ENCODE data around the gene CACHD1. TPM values are rescaled to one million over a fixed set of nuclear protein-coding genes. Genes with fewer than 3 reads are reported as not detected.

Gene CACHD1
- 10 to 100 TPM in 2 of 4 donors, 1 to 10 TPM in 2; 7.7 to 20.1 (median 9.8) TPM for total RNA-seq

DNA sequence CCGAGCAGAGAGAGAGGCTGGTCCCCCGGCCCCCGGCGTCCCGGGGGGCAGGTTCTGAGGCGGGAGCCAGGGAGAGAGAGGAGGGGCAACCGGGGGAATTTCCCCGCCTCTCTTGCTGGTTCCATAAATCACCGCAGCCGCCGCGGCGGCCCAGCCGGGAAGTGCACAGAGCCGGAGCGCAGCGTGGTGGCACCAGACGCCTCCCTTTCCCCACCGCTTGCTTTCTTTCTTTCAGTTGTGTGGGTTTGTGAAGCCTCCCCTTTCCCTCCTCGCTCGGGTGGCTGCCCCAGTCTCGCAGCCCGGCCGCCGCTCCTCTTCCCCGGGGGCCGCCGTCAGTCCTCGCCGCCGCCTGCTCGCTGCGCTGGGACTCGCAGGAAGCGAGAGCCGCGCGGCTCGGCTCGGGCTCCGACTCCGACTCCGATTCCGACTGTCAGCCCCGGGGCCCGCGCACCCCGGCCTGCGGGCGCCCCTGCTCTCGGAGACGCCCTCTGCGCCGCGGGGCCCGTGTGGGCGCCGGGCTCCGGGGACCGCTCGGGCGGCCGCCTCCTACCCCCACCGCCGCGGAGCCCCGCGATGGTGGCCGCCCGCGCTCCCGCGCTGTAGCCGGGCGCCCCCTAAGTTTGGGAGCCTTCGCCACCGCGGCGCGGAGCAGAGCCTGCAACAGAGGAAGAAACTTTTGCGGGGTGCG is at the start of gene CACHD1:
CACHD1 (plus strand) TSS at position 153 of the 688 bp plus-strand sequence. CDS start 616 bp downstream, outside the sequence.
- H3K4me3 ChIP-seq: peak within 1 kb of the TSS; percentile 39 to 80
- peaks cover 10% of the 10 kb centered on the region for H3K27me3 ChIP-seq
- 0% methylated on average over 7 of the region's 82 CpGs; no CpG with 5 or more reads in 1 of the 2 donors for WGBS, 2 donors (ENCODE audit: low coverage in 1 of 2)
- peak; percentile 30 for TF ChIP-seq POLR2AphosphoS5 (IDR thresholded peaks at IDR 0.05)
- peak in 3 of 4 experiments; percentile 51 to 75 (median 66) for TF ChIP-seq CTCF (IDR thresholded peaks at IDR 0.05)
- no peak for TF ChIP-seq EP300 (IDR thresholded peaks at IDR 0.05)
- TF ChIP-seq POLR2A (IDR thresholded peaks at IDR 0.05): no peak
- no peaks in the 10 kb centered on the region for H3K9me3 ChIP-seq
- ATAC-seq: peak; percentile 83
- H3K36me3 ChIP-seq: no peaks in the 10 kb centered on the region
- H3K4me1 ChIP-seq: peaks cover 0 to 51% (median 0%) of the 10 kb centered on the region in 3 donors
- peak within 1 kb of the TSS in 3 of 4 donors; percentile 65 to 88 (median 81) for H3K27ac ChIP-seq

GRCh38 chr1:64421377-64421776 is 48.6 kb upstream of the CACHD1 start:
- TF ChIP-seq EP300 (IDR thresholded peaks at IDR 0.05): no peak
- no peak for TF ChIP-seq POLR2A (IDR thresholded peaks at IDR 0.05)
- TF ChIP-seq CTCF (IDR thresholded peaks at IDR 0.05): no peak
- no peak for TF ChIP-seq POLR2AphosphoS5 (IDR thresholded peaks at IDR 0.05)
- Histone ChIP-seq H3K36me3 (no peaks in the 10 kb centered on the region), H3K27ac (no peak overlapping the region), H3K9me3 (no peaks in the 10 kb centered on the region), H3K27me3 (no peaks in the 10 kb centered on the region), H3K4me3 (no peak overlapping the region), H3K4me1 (no peaks in the 10 kb centered on the region)
- WGBS, 2 donors (ENCODE audit: low coverage in 1 of 2): 76 to 91% methylated on average over 2 to 4 of the region's 4 CpGs
- ATAC-seq: no peak

- H3K9me3 ChIP-seq: no peaks in the 10 kb centered on the region
Observed at GRCh38 chr1:64423526-64423925, 46.4 kb upstream of the CACHD1 start.

GRCh38 chr1:64424412-64424811 is 45.5 kb upstream of the CACHD1 start:
- ATAC-seq: no peak
- no peak overlapping the region for H3K4me3 ChIP-seq
- WGBS, 2 donors (ENCODE audit: low coverage in 1 of 2): 80 to 94% methylated on average over 1 of the region's 1 CpG

More at GRCh38 chr1:64423526-64423925, 46.4 kb upstream of the CACHD1 start:
- ATAC-seq: no peak
- H3K27ac ChIP-seq: no peak overlapping the region
- no peaks in the 10 kb centered on the region for H3K36me3 ChIP-seq
- H3K27me3 ChIP-seq: no peaks in the 10 kb centered on the region
- WGBS, 2 donors (ENCODE audit: low coverage in 1 of 2): 79% methylated on average over 3 to 4 of the region's 4 CpGs
- no peak overlapping the region for H3K4me3 ChIP-seq
- no peaks in the 10 kb centered on the region for H3K4me1 ChIP-seq
- TF ChIP-seq CTCF (IDR thresholded peaks at IDR 0.05) (no peak), POLR2AphosphoS5 (IDR thresholded peaks at IDR 0.05) (no peak), EP300 (IDR thresholded peaks at IDR 0.05) (no peak), POLR2A (IDR thresholded peaks at IDR 0.05) (no peak)

More at GRCh38 chr1:64424412-64424811, 45.5 kb upstream of the CACHD1 start:
- no peak overlapping the region for H3K27ac ChIP-seq
- no peaks in the 10 kb centered on the region for H3K27me3 ChIP-seq
- H3K36me3 ChIP-seq: no peaks in the 10 kb centered on the region
- TF ChIP-seq CTCF (IDR thresholded peaks at IDR 0.05) (no peak), EP300 (IDR thresholded peaks at IDR 0.05) (no peak), POLR2AphosphoS5 (IDR thresholded peaks at IDR 0.05) (no peak), POLR2A (IDR thresholded peaks at IDR 0.05) (no peak)
- H3K4me1 ChIP-seq: no peaks in the 10 kb centered on the region
- no peaks in the 10 kb centered on the region for H3K9me3 ChIP-seq

Measured in gastroesophageal sphincter (tissue), 4 donors.